ENCODE results near the gene RERE.
"Not testable (repeated sequence)": the region's sequence is repeated elsewhere in the genome, so short reads cannot be mapped to it uniquely, and the experiment has no call there.

The RERE gene

GRCh38 chr1:8841395-8841794, 24.0 kb upstream of the RERE start:
- no peak for DNase-seq (ENCODE audit: low spot score)

GRCh38 chr1:8839990-8840389, 22.6 kb upstream of the RERE start:
- DNase-seq (ENCODE audit: low spot score), result no peak

- no peak for DNase-seq (ENCODE audit: low spot score)
These were observed 18.7 kb upstream of the RERE start for GRCh38 chr1:8835941-8836643.

- no peak for DNase-seq (ENCODE audit: low spot score)
These were observed 13.9 kb upstream of the RERE start for GRCh38 chr1:8831340-8831739.

GRCh38 chr1:8830732-8831131, 13.3 kb upstream of the RERE start:
- DNase-seq (ENCODE audit: low spot score), result not testable (repeated sequence)

- no peak for DNase-seq (ENCODE audit: low spot score)
These were observed 8.6 kb upstream of the RERE start for GRCh38 chr1:8825985-8826481.

- no peak for DNase-seq (ENCODE audit: low spot score)
These were observed 5.8 kb upstream of the RERE start for GRCh38 chr1:8823295-8823664.

- no peak for DNase-seq (ENCODE audit: low spot score)
These were observed 5.2 kb upstream of the RERE start for GRCh38 chr1:8822373-8823294.

- DNase-seq (ENCODE audit: low spot score), result no peak
These were observed 3.6 kb upstream of the RERE start for GRCh38 chr1:8821084-8821483.

GRCh38 chr1:8818789-8819188, 1.3 kb upstream of the RERE start:
- DNase-seq (ENCODE audit: low spot score), result not testable (repeated sequence)

GRCh38 chr1:8818325-8818775, 910 bp upstream of the RERE start:
- no peak for DNase-seq (ENCODE audit: low spot score)

GRCh38 chr1:8816831-8817411, 519 bp downstream of the RERE start:
- DNase-seq (ENCODE audit: low spot score), result peak; percentile 35

- no peak for DNase-seq (ENCODE audit: low spot score)
These were observed 1.2 kb downstream of the RERE start for GRCh38 chr1:8816264-8816663.

GRCh38 chr1:8815582-8816151, 1.8 kb downstream of the RERE start:
- no peak for DNase-seq (ENCODE audit: low spot score)

- DNase-seq (ENCODE audit: low spot score), result peak; percentile 42
These were observed 2.6 kb downstream of the RERE start for GRCh38 chr1:8814865-8815264.

GRCh38 chr1:8813991-8814390, 3.4 kb downstream of the RERE start:
- no peak for DNase-seq (ENCODE audit: low spot score)

GRCh38 chr1:8813016-8813763, 4.2 kb downstream of the RERE start:
- DNase-seq (ENCODE audit: low spot score), result no peak

- no peak for DNase-seq (ENCODE audit: low spot score)
These were observed 5.4 kb downstream of the RERE start for GRCh38 chr1:8812081-8812480.

GRCh38 chr1:8810987-8811386, 6.5 kb downstream of the RERE start:
- no peak for DNase-seq (ENCODE audit: low spot score)

GRCh38 chr1:8809342-8809736, 8.1 kb downstream of the RERE start:
- no peak for DNase-seq (ENCODE audit: low spot score)

GRCh38 chr1:8807004-8807403, 10.4 kb downstream of the RERE start:
- DNase-seq (ENCODE audit: low spot score), result no peak

- no peak for DNase-seq (ENCODE audit: low spot score)
These were observed 17.0 kb downstream of the RERE start for GRCh38 chr1:8800416-8800815.

All from iPS-NIHi11 (cell line).